HepG2 (cell line): ENCODE measurements around the gene RBBP5. TPM values are rescaled to one million over a fixed set of nuclear protein-coding genes. Genes with fewer than 3 reads are reported as not detected.

ENCODE experiments used
- ATAC-seq: fragments of 200-7000 bp; cut with Tn5 transposase; 3 replicates; pipeline ENCODE4 v1.9.1; 2020; ENCODE audit warnings: mild to moderate bottlenecking, moderate library complexity
- BruUV-seq: library from RNA; stranded (reverse); fragments of 400-500 nt; replicated peaks from 2 replicates; lab custom pipeline; 2021; lab: Mats Ljungman, UMichigan
- CTCF ChIA-PET: fragments of 300-600 bp; formaldehyde crosslinking; extraction: SDS; loops from one replicate; lab custom pipeline; 2021; ENCODE audit warnings: low total read pairs, inconsistent platforms, low intra/inter-chr PET ratio; lab: Yijun Ruan, JAX
- POLR2A ChIA-PET: fragments of 350-600 bp; sonication (Branson Sonifier 250); formaldehyde crosslinking; loops from one replicate; lab custom pipeline; 2020; ENCODE audit warnings: antibody characterized with exemption, inconsistent platforms; lab: Yijun Ruan, JAX
- DNase-seq: peaks from one replicate; pipeline ENCODE4 v3.0.0-alpha.2; 2015; ENCODE audit warnings: low spot score
- FAIRE-seq: peaks from 3 replicates; lab custom pipeline; 2011; peaks lifted over from hg19 to GRCh38; lab: Jason Lieb, UNC
- H2AFZ ChIP-seq: one replicate; pipeline ENCODE4 v1.6.1; 2011; ENCODE audit warnings: low read length, inconsistent platforms
- H3K27ac ChIP-seq: fragments of 300-600 bp; 3 replicates; pipeline ENCODE4 v1.8.0; 2011; ENCODE audit warnings: mixed run types, mild to moderate bottlenecking, mixed read lengths, low read length, inconsistent platforms; ENCODE audit not compliant: insufficient read depth; ENCODE audit errors: extremely low read length
- H3K27me3 ChIP-seq, 2 experiments: fragments of 200-600 bp in 1 of 2; 2 replicates in 1 of 2; 3 replicates in 1 of 2; pipeline versions ENCODE4 v1.6.0 to v1.8.0; 2011; ENCODE audit warnings: low read length in 2 of 2, mild to moderate bottlenecking in 2 of 2, moderate library complexity in 2 of 2, inconsistent platforms in 1 of 2; ENCODE audit not compliant: insufficient read depth in 2 of 2, control insufficient read depth in 1 of 2
- H3K36me3 ChIP-seq, 2 experiments: fragments of 200-600 bp in 1 of 2; replicated peaks in 1 of 2; 2 replicates in 1 of 2; 3 replicates in 1 of 2; pipeline versions ENCODE4 v1.5.1 to v1.8.0; 2011; ENCODE audit warnings: low read length in 2 of 2, inconsistent platforms in 1 of 2; ENCODE audit not compliant: insufficient read depth in 2 of 2, control insufficient read depth in 1 of 2
- H3K4me1 ChIP-seq: 2 replicates; pipeline ENCODE4 v1.5.1; 2012; ENCODE audit warnings: low read length, inconsistent platforms; ENCODE audit not compliant: insufficient read depth
- H3K4me2 ChIP-seq: 2 replicates; pipeline ENCODE4 v1.6.0; 2011; ENCODE audit warnings: low read depth, low read length, inconsistent platforms
- H3K4me3 ChIP-seq, 3 experiments: fragments of 200-600 bp in 1 of 3; sonication (generic), shearing (Covaris generic) in 1 of 3; replicated peaks in 1 of 3; 2 replicates each; pipeline ENCODE4 v1.5.1; 2011 to 2016; ENCODE audit warnings: low read length in 3 of 3, inconsistent platforms in 2 of 3, low read depth in 2 of 3, mild to moderate bottlenecking in 2 of 3, control low read depth in 1 of 3, mixed read lengths in 1 of 3; ENCODE audit not compliant: insufficient read depth in 1 of 3
- H3K79me2 ChIP-seq: one replicate; pipeline ENCODE4 v1.6.1; 2011; ENCODE audit warnings: low read length, inconsistent platforms; ENCODE audit not compliant: insufficient read depth
- H3K9ac ChIP-seq: 2 replicates; pipeline ENCODE4 v1.6.0; 2011; ENCODE audit warnings: mild to moderate bottlenecking, low read depth, low read length, inconsistent platforms; ENCODE audit not compliant: insufficient read depth
- H3K9me3 ChIP-seq: 2 replicates; pipeline ENCODE4 v1.5.1; 2012; ENCODE audit warnings: mild to moderate bottlenecking, low read length
- H4K20me1 ChIP-seq: 2 replicates; pipeline ENCODE4 v1.6.0; 2011; ENCODE audit warnings: inconsistent platforms, mild to moderate bottlenecking, low read length, moderate library complexity; ENCODE audit not compliant: insufficient read depth
- FLYWCH1 ChIP-seq: sonication (generic); formaldehyde crosslinking; IDR thresholded peaks from 2 replicates; pipeline ENCODE4 v1.8.1; 2023; ENCODE audit warnings: mild to moderate bottlenecking, missing genetic modification reagents
- HNRNPUL1 ChIP-seq: fragments of 200-400 bp; formaldehyde crosslinking; IDR thresholded peaks from 2 replicates; pipeline ENCODE4 v1.6.1; 2017; ENCODE audit warnings: low read depth, mild to moderate bottlenecking, low read length, moderate library complexity
- KAT8 ChIP-seq: IDR thresholded peaks from 2 replicates; pipeline ENCODE4 v1.6.1; 2016; ENCODE audit warnings: missing genetic modification reagents, missing compliant biosample characterization
- NBN ChIP-seq: fragments of 450-650 bp; conservative IDR thresholded peaks from 2 replicates; pipeline ENCODE4 v1.6.1; 2017
- PHF21A ChIP-seq: sonication (generic); formaldehyde crosslinking; IDR thresholded peaks from 2 replicates; pipeline ENCODE4 v1.5.0; 2020; ENCODE audit warnings: mild to moderate bottlenecking, missing genetic modification reagents
- SOX5 ChIP-seq: IDR thresholded peaks from 2 replicates; pipeline ENCODE4 v1.6.1; 2016; ENCODE audit warnings: borderline replicate concordance
- TCF12 ChIP-seq, 2 experiments: fragments of 450-650 bp in 1 of 2; sonication (generic) in 1 of 2; formaldehyde crosslinking in 1 of 2; IDR thresholded peaks; 2 replicates each; pipeline versions ENCODE4 v1.6.1 to v1.8.0; 2017 to 2022; ENCODE audit warnings: antibody characterized with exemption in 1 of 2, mild to moderate bottlenecking in 1 of 2, missing genetic modification reagents in 1 of 2, moderate library complexity in 1 of 2
- ZFP62 ChIP-seq: sonication (generic); formaldehyde crosslinking; IDR thresholded peaks from 2 replicates; pipeline ENCODE4 v1.4.0; 2020; ENCODE audit warnings: missing genetic modification reagents
- ZNF136 ChIP-seq: sonication (generic); formaldehyde crosslinking; IDR thresholded peaks from 2 replicates; pipeline ENCODE4 v1.8.1; 2022; ENCODE audit warnings: low read depth, mild to moderate bottlenecking, moderate library complexity, missing genetic modification reagents
- ZNF468 ChIP-seq: sonication (generic); formaldehyde crosslinking; IDR thresholded peaks from 2 replicates; pipeline ENCODE4 v1.8.0; 2022; ENCODE audit warnings: mild to moderate bottlenecking, moderate library complexity, missing genetic modification reagents
- ZNF567 ChIP-seq: sonication (generic); formaldehyde crosslinking; IDR thresholded peaks from 2 replicates; pipeline ENCODE4 v1.8.1; 2023; ENCODE audit warnings: mild to moderate bottlenecking, missing genetic modification reagents, borderline replicate concordance
- ZNF619 ChIP-seq: sonication (generic); formaldehyde crosslinking; IDR thresholded peaks from 2 replicates; pipeline ENCODE4 v1.4.0; 2020; ENCODE audit warnings: mild to moderate bottlenecking, missing genetic modification reagents
- ZNF7 ChIP-seq: IDR thresholded peaks from 2 replicates; pipeline ENCODE4 v1.6.1; 2016; ENCODE audit warnings: missing biosample characterization, missing genetic modification reagents
- WGBS: methylation state at CpG from one replicate; pipeline ENCODE4 v1.1.6; 2017; ENCODE audit warnings: low lambda C conversion rate; 5-methylcytosine and 5-hydroxymethylcytosine counted together
- in situ Hi-C: cut with HindIII; loops from 2 replicates; pipeline ENCODE4 v1.10.0; 2017; ENCODE audit warnings: low pct_unique_long_range_greater_than_20kb; ENCODE audit not compliant: extremely low pct_ligation_motif_present
- intact Hi-C: fragments of 100-400 bp; cut with micrococcal nuclease; formaldehyde crosslinking; loops from one replicate; pipeline ENCODE4 v1.10.0; 2022; ENCODE audit not compliant: unreplicated experiment
- polyA plus RNA-seq, 8 experiments: library from polyadenylated mRNA; depleted of rRNA in 3 of 8; stranded (reverse) in 7 of 8; unstranded in 1 of 8; fragments of >200 nt; fragmentation: Illumina TruSeq in 4 of 8; extraction: Trizol in 4 of 8; gene quantifications; 2 replicates each; pipeline versions ENCODE4 v1.2.1 to v1.2.3, GENCODE V29; 2011 to 2016; ENCODE audit warnings: low read depth in 4 of 8, missing spikeins in 1 of 8, mixed read lengths in 1 of 8; ENCODE audit not compliant: insufficient read depth in 1 of 8
- total RNA-seq, 5 experiments: library from RNA; depleted of rRNA; stranded (reverse); fragments of >200 nt; fragmentation: Illumina TruSeq; extraction: Trizol; gene quantifications; 2 replicates each; pipeline ENCODE4 v1.2.3, GENCODE V29; 2016; ENCODE audit warnings: low read depth in 1 of 5
- TF ChIP-seq, protein P1 (sequence below): sonication (generic); formaldehyde crosslinking; IDR thresholded peaks from 2 replicates; pipeline ENCODE4 v1.5.1; 2020; ENCODE audit warnings: mild to moderate bottlenecking, missing genetic modification reagents, borderline replicate concordance
- TF ChIP-seq, protein P2 (sequence below): IDR thresholded peaks from 2 replicates; pipeline ENCODE4 v1.6.1; 2016; ENCODE audit warnings: missing compliant biosample characterization, missing genetic modification reagents, borderline replicate concordance

The RBBP5 gene
- total and polyA plus RNA-seq, 2 of the 13 experiments (the other 11 are each of a cell fraction or from before 2014, with no cell fraction given) = 6.6 to 17.1 TPM

DNA sequence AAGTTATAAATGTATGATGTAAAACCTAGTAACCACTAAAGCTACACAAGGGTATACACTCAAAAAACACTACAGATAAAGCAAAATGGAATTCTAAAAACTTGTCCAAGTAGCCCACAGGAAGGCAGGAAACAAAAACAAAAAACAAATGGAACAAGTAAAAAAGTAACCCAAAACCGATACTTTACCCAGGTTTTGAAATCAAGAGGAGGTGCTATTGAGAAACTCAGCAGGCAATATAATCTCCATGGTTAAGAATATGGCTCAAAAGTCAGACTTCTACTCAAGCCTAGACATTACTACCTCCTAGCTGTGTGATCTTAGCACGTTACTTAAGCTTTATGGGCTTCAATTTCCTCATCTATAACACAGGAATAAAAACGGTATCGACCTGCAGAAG, 13.3 kb downstream of the RBBP5 start:
- CTCF ChIA-PET = no interaction called here
- Histone ChIP-seq H3K79me2 (no peaks in the 10 kb centered on the region), H3K27me3 (no peaks in the 10 kb centered on the region), H2AFZ (no peak overlapping the region), H3K4me1 (no peaks in the 10 kb centered on the region), H3K4me3 (no peak overlapping the region), H3K9ac (no peak overlapping the region), H3K4me2 (no peak overlapping the region), H3K36me3 (peaks cover 3 to 47% of the 10 kb centered on the region in 2 experiments), H4K20me1 (no peaks in the 10 kb centered on the region), H3K27ac (no peak overlapping the region), H3K9me3 (no peaks in the 10 kb centered on the region)
- no peak for ATAC-seq
- FAIRE-seq = no peak
- no TSS peak for BruUV-seq
- WGBS = 85% methylated on average over 4 of the region's 4 CpGs
- DNase-seq = no peak
- no peak for TF ChIP-seq ZNF136 (CRISPR knock-in tag)
- TF ChIP-seq, protein P1, sequence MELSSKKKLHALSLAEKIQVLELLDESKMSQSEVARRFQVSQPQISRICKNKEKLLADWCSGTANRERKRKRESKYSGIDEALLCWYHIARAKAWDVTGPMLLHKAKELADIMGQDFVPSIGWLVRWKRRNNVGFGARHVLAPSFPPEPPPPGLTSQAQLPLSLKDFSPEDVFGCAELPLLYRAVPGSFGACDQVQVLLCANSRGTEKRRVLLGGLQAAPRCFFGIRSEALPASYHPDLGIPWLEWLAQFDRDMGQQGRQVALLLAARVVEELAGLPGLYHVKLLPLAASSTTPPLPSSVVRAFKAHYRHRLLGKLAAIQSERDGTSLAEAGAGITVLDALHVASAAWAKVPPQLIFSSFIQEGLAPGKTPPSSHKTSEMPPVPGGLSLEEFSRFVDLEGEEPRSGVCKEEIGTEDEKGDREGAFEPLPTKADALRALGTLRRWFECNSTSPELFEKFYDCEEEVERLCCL (CRISPR knock-in tag) = no peak
- no peak for TF ChIP-seq SOX5 (CRISPR knock-in tag)
- no peak for TF ChIP-seq HNRNPUL1
- TF ChIP-seq TCF12 (IDR thresholded peaks at IDR 0.05) = no peak
- no peak for TF ChIP-seq TCF12 (CRISPR knock-in tag; IDR thresholded peaks at IDR 0.05)
- TF ChIP-seq, protein P2, sequence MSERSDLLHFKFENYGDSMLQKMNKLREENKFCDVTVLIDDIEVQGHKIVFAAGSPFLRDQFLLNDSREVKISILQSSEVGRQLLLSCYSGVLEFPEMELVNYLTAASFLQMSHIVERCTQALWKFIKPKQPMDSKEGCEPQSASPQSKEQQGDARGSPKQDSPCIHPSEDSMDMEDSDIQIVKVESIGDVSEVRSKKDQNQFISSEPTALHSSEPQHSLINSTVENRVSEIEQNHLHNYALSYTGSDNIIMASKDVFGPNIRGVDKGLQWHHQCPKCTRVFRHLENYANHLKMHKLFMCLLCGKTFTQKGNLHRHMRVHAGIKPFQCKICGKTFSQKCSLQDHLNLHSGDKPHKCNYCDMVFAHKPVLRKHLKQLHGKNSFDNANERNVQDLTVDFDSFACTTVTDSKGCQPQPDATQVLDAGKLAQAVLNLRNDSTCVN = no peak
- no peak for TF ChIP-seq ZNF468 (CRISPR knock-in tag)
- TF ChIP-seq ZNF7 (CRISPR knock-in tag) = no peak
- no peak for TF ChIP-seq KAT8 (CRISPR knock-in tag)
- TF ChIP-seq NBN = no peak
- TF ChIP-seq FLYWCH1 (CRISPR knock-in tag) = no peak
- no peak for TF ChIP-seq ZNF619
- TF ChIP-seq ZFP62 (CRISPR knock-in tag) = no peak
- no peak for TF ChIP-seq ZNF567 (CRISPR knock-in tag)
- TF ChIP-seq PHF21A = no peak
- POLR2A ChIA-PET = no interaction called here
- in situ Hi-C loops (no loop called here), intact Hi-C loops (no loop called here)
